Naive thymus-derived CD4-positive, alpha-beta T cell (primary cell): ENCODE data around the gene TTC27. TPM values are rescaled to one million over a fixed set of nuclear protein-coding genes. Genes with fewer than 3 reads are reported as not detected.

Experiments used
- ATAC-seq: fragments of 150-1000 bp; cut with Tn5 transposase; 2 replicates; pipeline ENCODE4 v1.10.0; 2021; ENCODE audit warnings: mild to moderate bottlenecking, moderate library complexity
- CTCF ChIA-PET: fragments of 350-600 bp; sonication (Branson Sonifier 250); formaldehyde crosslinking; loops from one replicate; lab custom pipeline; 2021; ENCODE audit warnings: antibody characterized with exemption; lab: Charles Lee
- POLR2A ChIA-PET: fragments of 350-600 bp; sonication (Branson Sonifier 250); formaldehyde crosslinking; loops from one replicate; lab custom pipeline; 2021; ENCODE audit warnings: antibody characterized with exemption, inconsistent platforms; lab: Charles Lee
- DNase-seq, 9 donors: peaks; one replicate each; pipeline versions ENCODE4 v3.0.0 to v3.0.0-alpha.2; 2020 to 2022; ENCODE audit warnings: mixed read lengths in 1 of 9
- H3K27ac ChIP-seq: one replicate; pipeline ENCODE4 v1.7.0; 2013; ENCODE audit warnings: mild to moderate bottlenecking, low read depth, low read length, moderate library complexity
- H3K27me3 ChIP-seq, 2 donors: one replicate each; pipeline ENCODE4 v1.7.0; 2013; ENCODE audit warnings: low read length in 2 of 2, mild to moderate bottlenecking in 2 of 2, moderate library complexity in 2 of 2; ENCODE audit not compliant: control insufficient read depth in 2 of 2, insufficient read depth in 2 of 2
- H3K36me3 ChIP-seq, 3 experiments: 1 replicate in 2 of 3; 2 replicates in 1 of 3; pipeline ENCODE4 v1.7.0; 2013; ENCODE audit warnings: low read length in 3 of 3, mild to moderate bottlenecking in 3 of 3, moderate library complexity in 1 of 3; ENCODE audit not compliant: insufficient read depth in 3 of 3, control insufficient read depth in 2 of 3
- H3K4me1 ChIP-seq, 2 donors: one replicate each; pipeline ENCODE4 v1.7.0; 2013; ENCODE audit warnings: low read length in 2 of 2, mild to moderate bottlenecking in 2 of 2, moderate library complexity in 1 of 2; ENCODE audit not compliant: control insufficient read depth in 2 of 2, insufficient read depth in 2 of 2
- H3K4me3 ChIP-seq: 2 replicates; pipeline ENCODE4 v1.7.0; 2013; ENCODE audit warnings: mild to moderate bottlenecking, low read length
- H3K9me3 ChIP-seq, 3 experiments: 1 replicate in 2 of 3; 2 replicates in 1 of 3; pipeline ENCODE4 v1.7.0; 2013; ENCODE audit warnings: low read length in 3 of 3; ENCODE audit not compliant: control insufficient read depth in 2 of 3
- H3K27ac Mint-ChIP-seq, 9 donors: one replicate each; pipeline ENCODE4 v1.8.0; 2020 to 2022; ENCODE audit warnings: mixed read lengths in 9 of 9, mild to moderate bottlenecking in 8 of 9, moderate library complexity in 5 of 9, inconsistent platforms in 2 of 9
- H3K27me3 Mint-ChIP-seq, 5 donors: one replicate each; pipeline ENCODE4 v1.8.0; 2021 to 2022; ENCODE audit warnings: mixed read lengths in 5 of 5, mild to moderate bottlenecking in 1 of 5
- H3K36me3 Mint-ChIP-seq, 5 donors: one replicate each; pipeline ENCODE4 v1.8.0; 2020 to 2022; ENCODE audit warnings: mixed read lengths in 5 of 5, mild to moderate bottlenecking in 3 of 5, inconsistent platforms in 1 of 5
- H3K4me1 Mint-ChIP-seq, 7 donors: one replicate each; pipeline ENCODE4 v1.8.0; 2020 to 2022; ENCODE audit warnings: mixed read lengths in 7 of 7, mild to moderate bottlenecking in 3 of 7, inconsistent platforms in 1 of 7
- H3K4me3 Mint-ChIP-seq, 10 donors: one replicate each; pipeline ENCODE4 v1.8.0; 2020 to 2022; ENCODE audit warnings: mild to moderate bottlenecking in 10 of 10, mixed read lengths in 10 of 10, moderate library complexity in 6 of 10, inconsistent platforms in 2 of 10
- H3K9me3 Mint-ChIP-seq, 11 donors: one replicate each; pipeline ENCODE4 v1.8.0; 2020 to 2022; ENCODE audit warnings: mixed read lengths in 11 of 11, mild to moderate bottlenecking in 4 of 11, inconsistent platforms in 1 of 11, moderate library complexity in 1 of 11
- intact Hi-C, 2 donors: fragments of 100-400 bp; cut with micrococcal nuclease; formaldehyde crosslinking; loops; one replicate each; pipeline ENCODE4 v1.15.1; 2023
- polyA plus RNA-seq, 2 donors: library from polyadenylated mRNA; unstranded; fragments of 300-500 nt; fragmentation: Illumina TruSeq; gene quantifications; one replicate each; pipeline ENCODE4 v1.2.3, GENCODE V29; 2021
- total RNA-seq, 6 experiments: library from RNA in 5 of 6; stranded (reverse) in 5 of 6; gene quantifications; 1 replicate in 5 of 6; 2 replicates in 1 of 6; pipeline ENCODE4 v1.2.3 and lab custom pipeline; 2021 to 2026

TTC27 gene
- total and polyA plus RNA-seq, 7 experiments from 2014 or later, result 18.5 to 30.0 (median 23.9) TPM

- no peaks in the 10 kb centered on the region for H3K27me3 ChIP-seq
- Mint-ChIP-seq H3K27me3 (no peaks in the 10 kb centered on the region), H3K4me3 (no peak overlapping the region), H3K9me3 (no peaks in the 10 kb centered on the region), H3K36me3 (peaks cover 0 to 36% (median 20%) of the 10 kb centered on the region in 5 donors), H3K4me1 (peaks cover 0 to 7% (median 0%) of the 10 kb centered on the region in 7 donors), H3K27ac (peak overlapping the region in 3 of 9 donors; percentile 21 to 47 (median 36))
- no peak for DNase-seq
- CTCF ChIA-PET, result no interaction called here
- H3K36me3 ChIP-seq, result peaks cover 2 to 65% (median 5%) of the 10 kb centered on the region in 3 experiments
- H3K9me3 ChIP-seq, result no peaks in the 10 kb centered on the region
- no peak overlapping the region for H3K4me3 ChIP-seq
- POLR2A ChIA-PET, result no interaction called here
- intact Hi-C loops, result no loop called here
- H3K27ac ChIP-seq, result no peak overlapping the region
- H3K4me1 ChIP-seq, result no peaks in the 10 kb centered on the region
- no peak for ATAC-seq
These were observed 10.2 kb upstream of the TTC27 start for GRCh38 chr2:32617599-32618189.

- Histone ChIP-seq H3K4me1 (no peaks in the 10 kb centered on the region), H3K36me3 (peaks cover 0 to 24% (median 5%) of the 10 kb centered on the region in 3 experiments), H3K27ac (no peak overlapping the region), H3K9me3 (no peaks in the 10 kb centered on the region), H3K27me3 (no peaks in the 10 kb centered on the region), H3K4me3 (no peak overlapping the region)
- ChIA-PET POLR2A (interaction anchor here (0.7 kb wide), 1 partner anchor 399 kb away, joined by 3 read pairs; no protein-coding TSS in a partner anchor), CTCF (no interaction called here)
- ATAC-seq (no peak), DNase-seq (no peak)
- Mint-ChIP-seq H3K27ac (peak overlapping the region in 7 of 9 donors; percentile 3 to 81 (median 67)), H3K9me3 (peaks cover 0 to 2% (median 0%) of the 10 kb centered on the region in 11 donors), H3K27me3 (no peaks in the 10 kb centered on the region), H3K4me1 (peaks cover 6 to 8% (median 8%) of the 10 kb centered on the region in 7 donors), H3K36me3 (peaks cover 0 to 18% (median 4%) of the 10 kb centered on the region in 5 donors), H3K4me3 (no peak overlapping the region)
- intact Hi-C loops, result no loop called here
These were observed 5.1 kb upstream of the TTC27 start for GRCh38 chr2:32622570-32623310.

GRCh38 chr2:32623311-32623706 lies 4.5 kb upstream of the TTC27 start:
- H3K27ac Mint-ChIP-seq, result peak overlapping the region in 3 of 9 donors; percentile 27 to 30 (median 29)
- DNase-seq (no peak), ATAC-seq (no peak)
- H3K4me3 Mint-ChIP-seq, result no peak overlapping the region
- H3K9me3 ChIP-seq, result no peaks in the 10 kb centered on the region
- H3K27me3 ChIP-seq, result no peaks in the 10 kb centered on the region
- H3K27ac ChIP-seq, result no peak overlapping the region
- H3K4me1 ChIP-seq, result no peaks in the 10 kb centered on the region
- ChIA-PET CTCF (no interaction called here), POLR2A (interaction anchor here (0.7 kb wide), 1 partner anchor 400 kb away, joined by 3 read pairs; no protein-coding TSS in a partner anchor)
- H3K27me3 Mint-ChIP-seq, result no peaks in the 10 kb centered on the region
- peaks cover 0 to 2% (median 0%) of the 10 kb centered on the region in 11 donors for H3K9me3 Mint-ChIP-seq
- intact Hi-C loops, result no loop called here
- no peak overlapping the region for H3K4me3 ChIP-seq
- peaks cover 0 to 17% (median 4%) of the 10 kb centered on the region in 5 donors for H3K36me3 Mint-ChIP-seq
- peaks cover 0 to 22% (median 5%) of the 10 kb centered on the region in 3 experiments for H3K36me3 ChIP-seq
- peaks cover 9 to 14% (median 9%) of the 10 kb centered on the region in 7 donors for H3K4me1 Mint-ChIP-seq

- peaks cover 1 to 15% (median 6%) of the 10 kb centered on the region in 5 donors for H3K36me3 Mint-ChIP-seq
- H3K27ac Mint-ChIP-seq, result peak overlapping the region in 1 of 9 donors; percentile 49
- peaks cover 0 to 2% (median 0%) of the 10 kb centered on the region in 11 donors for H3K9me3 Mint-ChIP-seq
These were observed 3.0 kb upstream of the TTC27 start for GRCh38 chr2:32624812-32625211.

GRCh38 chr2:32626639-32627221 lies 1.1 kb upstream of the TTC27 start:
- Histone ChIP-seq H3K36me3 (peaks cover 0 to 11% (median 0%) of the 10 kb centered on the region in 3 experiments), H3K4me1 (no peaks in the 10 kb centered on the region), H3K4me3 (no peak overlapping the region), H3K27me3 (no peaks in the 10 kb centered on the region), H3K27ac (no peak overlapping the region), H3K9me3 (no peaks in the 10 kb centered on the region)
- Mint-ChIP-seq H3K4me1 (peaks cover 10 to 34% (median 26%) of the 10 kb centered on the region in 7 donors), H3K4me3 (peak overlapping the region in 8 of 10 donors; percentile 90 to 97 (median 95)), H3K9me3 (peaks cover 0 to 2% (median 0%) of the 10 kb centered on the region in 11 donors), H3K36me3 (peaks cover 5 to 13% (median 8%) of the 10 kb centered on the region in 5 donors), H3K27me3 (no peaks in the 10 kb centered on the region), H3K27ac (peak overlapping the region in 6 of 9 donors; percentile 4 to 98 (median 85))
- ChIA-PET POLR2A (no interaction called here), CTCF (no interaction called here)
- no peak for DNase-seq
- intact Hi-C loops, result loop anchor here (1.0 to 5.0 kb wide), 8 partner anchors 34 to 850 kb away; partner anchors contain the start of genes YIPF4 (in 2 of the 2), MEMO1 (in 1 of the 2), RASGRP3 (in 1 of the 2) and SLC30A6 (in 1 of the 2)
- ATAC-seq, result no peak

More at GRCh38 chr2:32624812-32625211, 3.0 kb upstream of the TTC27 start:
- intact Hi-C loops, result loop anchor here (5.0 kb wide), 2 partner anchors 73 to 348 kb away; partner anchors contain the start of gene YIPF4 (in 1 of the 2)
- H3K4me3 Mint-ChIP-seq, result no peak overlapping the region
- Histone ChIP-seq H3K4me3 (no peak overlapping the region), H3K36me3 (peaks cover 0 to 16% (median 3%) of the 10 kb centered on the region in 3 experiments), H3K4me1 (no peaks in the 10 kb centered on the region), H3K9me3 (no peaks in the 10 kb centered on the region), H3K27me3 (no peaks in the 10 kb centered on the region), H3K27ac (no peak overlapping the region)
- no peak for ATAC-seq
- peaks cover 10 to 26% (median 17%) of the 10 kb centered on the region in 7 donors for H3K4me1 Mint-ChIP-seq
- DNase-seq, result no peak
- ChIA-PET CTCF (no interaction called here), POLR2A (no interaction called here)
- H3K27me3 Mint-ChIP-seq, result no peaks in the 10 kb centered on the region

GRCh38 chr2:32627441-32627813 lies 423 bp upstream of the TTC27 start:
- peak in 1 of 9 donors; percentile 40 for DNase-seq

More at GRCh38 chr2:32627441-32627813, 423 bp upstream of the TTC27 start:
- Mint-ChIP-seq H3K4me3 (peak overlapping the region; percentile 85 to 97 (median 95)), H3K27me3 (no peaks in the 10 kb centered on the region), H3K36me3 (peaks cover 5 to 11% (median 8%) of the 10 kb centered on the region in 5 donors), H3K9me3 (peaks cover 0 to 2% (median 0%) of the 10 kb centered on the region in 11 donors), H3K27ac (peak overlapping the region; percentile 82 to 98 (median 89)), H3K4me1 (peaks cover 10 to 39% (median 30%) of the 10 kb centered on the region in 7 donors)
- Histone ChIP-seq H3K9me3 (no peaks in the 10 kb centered on the region), H3K4me1 (no peaks in the 10 kb centered on the region), H3K27me3 (no peaks in the 10 kb centered on the region), H3K36me3 (peaks cover 0 to 8% (median 0%) of the 10 kb centered on the region in 3 experiments), H3K4me3 (peak overlapping the region; percentile 89), H3K27ac (peak overlapping the region; percentile 82)
- ChIA-PET CTCF (no interaction called here), POLR2A (interaction anchor here (0.7 to 1.0 kb wide), 3 partner anchors 15 to 352 kb away, joined by 3 to 4 read pairs (median 4); no protein-coding TSS in a partner anchor)
- ATAC-seq, result peak; percentile 27
- intact Hi-C loops, result loop anchor here (1.0 to 5.0 kb wide), 8 partner anchors 35 to 849 kb away; partner anchors contain the start of genes YIPF4 (in 2 of the 2), MEMO1 (in 1 of the 2), RASGRP3 (in 1 of the 2) and SLC30A6 (in 1 of the 2)
